Esophagus muscularis mucosa (tissue), 4 donors: ENCODE data around the gene ZNF107. TPM values are rescaled to one million over a fixed set of nuclear protein-coding genes. Genes with fewer than 3 reads are reported as not detected.
"Not testable (repeated sequence)": the region's sequence is repeated elsewhere in the genome, so short reads cannot be mapped to it uniquely, and the experiment has no call there.

Experiments
- DNase-seq: peaks from one replicate; pipeline ENCODE4 v3.0.0-alpha.2; 2017; ENCODE audit errors: extremely low spot score
- H3K27ac ChIP-seq, 4 donors: fragments of 200-600 bp; sonication (generic); replicated peaks in 1 of 4; 1 replicate in 3 of 4; 2 replicates in 1 of 4; pipeline ENCODE4 v1.5.1; 2016 to 2019; ENCODE audit warnings: mild to moderate bottlenecking in 1 of 4
- H3K27me3 ChIP-seq, 4 donors: fragments of 200-600 bp; sonication (generic); one replicate each; pipeline versions ENCODE4 v1.5.1 to v1.6.0; 2016 to 2019
- H3K36me3 ChIP-seq, 4 donors: fragments of 200-600 bp; sonication (generic); one replicate each; pipeline ENCODE4 v1.5.1; 2016 to 2019
- H3K4me1 ChIP-seq, 4 donors: fragments of 200-600 bp; sonication (generic); one replicate each; pipeline ENCODE4 v1.5.1; 2016 to 2019
- H3K4me3 ChIP-seq, 4 donors: fragments of 200-600 bp; sonication (generic); 1 replicate in 2 of 4; 2 replicates in 2 of 4; pipeline ENCODE4 v1.5.1; 2016 to 2019; ENCODE audit warnings: mild to moderate bottlenecking in 4 of 4, moderate library complexity in 1 of 4
- H3K9me3 ChIP-seq, 4 donors: fragments of 200-600 bp; sonication (generic); 1 replicate in 3 of 4; 2 replicates in 1 of 4; pipeline ENCODE4 v1.5.1; 2016 to 2019
- CTCF ChIP-seq, 3 experiments: fragments of 200-600 bp in 2 of 3; fragments of 450-650 bp in 1 of 3; sonication (generic) in 2 of 3; IDR thresholded peaks; one replicate each; pipeline ENCODE4 v1.5.1; 2017 to 2019; ENCODE audit warnings: antibody characterized with exemption in 3 of 3, mild to moderate bottlenecking in 2 of 3, moderate library complexity in 1 of 3
- EP300 ChIP-seq: sonication (generic); formaldehyde crosslinking; IDR thresholded peaks from one replicate; pipeline ENCODE4 v1.6.1; 2017; ENCODE audit warnings: antibody characterized with exemption
- POLR2A ChIP-seq: fragments of 450-650 bp; IDR thresholded peaks from one replicate; pipeline ENCODE4 v1.6.1; 2017; ENCODE audit warnings: antibody characterized with exemption, moderate library complexity, mild to moderate bottlenecking, low read depth
- POLR2AphosphoS5 ChIP-seq, 2 donors: sonication (generic); formaldehyde crosslinking; IDR thresholded peaks; one replicate each; pipeline ENCODE4 v1.6.1; 2017; ENCODE audit warnings: antibody characterized with exemption in 2 of 2
- WGBS: methylation state at CpG from one replicate; pipeline ENCODE4 v1.1.5; 2018; 5-methylcytosine and 5-hydroxymethylcytosine counted together
- intact Hi-C: fragments of 100-400 bp; cut with DNase I; formaldehyde crosslinking; loops from one replicate; pipeline ENCODE4 v1.15.1; 2023
- total RNA-seq, 4 donors: library from RNA; depleted of rRNA; stranded (reverse); fragments of >200 nt; gene quantifications; one replicate each; pipeline versions ENCODE4 v1.1.0 to v1.2.1, GENCODE V29; 2016

The ZNF107 gene
- total RNA-seq, 4 donors from 2014 or later, result 1.8 to 3.3 (median 2.4) TPM

- 89% methylated on average over 8 of the region's 8 CpGs for WGBS
- Histone ChIP-seq H3K4me3 (no peak overlapping the region), H3K9me3 (peaks cover 0 to 10% (median 6%) of the 10 kb centered on the region in 4 donors), H3K4me1 (no peaks in the 10 kb centered on the region), H3K27ac (no peak overlapping the region), H3K36me3 (no peaks in the 10 kb centered on the region), H3K27me3 (no peaks in the 10 kb centered on the region)
- TF ChIP-seq POLR2A, result no peak
- no peak for TF ChIP-seq POLR2AphosphoS5 (IDR thresholded peaks at IDR 0.05)
- TF ChIP-seq EP300, result no peak
- no peak for TF ChIP-seq CTCF (IDR thresholded peaks at IDR 0.05)
- no peak for DNase-seq
- intact Hi-C loops, result no loop called here
These were observed 67.8 kb downstream of the ZNF107 start for GRCh38 chr7:64733550-64734240.

- intact Hi-C loops, result no loop called here
- H3K9me3 ChIP-seq, result no peaks in the 10 kb centered on the region
- no peak for TF ChIP-seq POLR2A
- no peak for TF ChIP-seq POLR2AphosphoS5 (IDR thresholded peaks at IDR 0.05)
- TF ChIP-seq EP300, result no peak
- TF ChIP-seq CTCF (IDR thresholded peaks at IDR 0.05), result no peak
- no peaks in the 10 kb centered on the region for H3K36me3 ChIP-seq
- WGBS, result 97% methylated on average over 17 of the region's 20 CpGs
- H3K4me1 ChIP-seq, result no peaks in the 10 kb centered on the region
- H3K27ac ChIP-seq, result no peak overlapping the region
- DNase-seq, result no peak
- H3K4me3 ChIP-seq, result no peak overlapping the region
- H3K27me3 ChIP-seq, result no peaks in the 10 kb centered on the region
These were observed 70.6 kb downstream of the ZNF107 start for GRCh38 chr7:64736575-64736974.

DNA sequence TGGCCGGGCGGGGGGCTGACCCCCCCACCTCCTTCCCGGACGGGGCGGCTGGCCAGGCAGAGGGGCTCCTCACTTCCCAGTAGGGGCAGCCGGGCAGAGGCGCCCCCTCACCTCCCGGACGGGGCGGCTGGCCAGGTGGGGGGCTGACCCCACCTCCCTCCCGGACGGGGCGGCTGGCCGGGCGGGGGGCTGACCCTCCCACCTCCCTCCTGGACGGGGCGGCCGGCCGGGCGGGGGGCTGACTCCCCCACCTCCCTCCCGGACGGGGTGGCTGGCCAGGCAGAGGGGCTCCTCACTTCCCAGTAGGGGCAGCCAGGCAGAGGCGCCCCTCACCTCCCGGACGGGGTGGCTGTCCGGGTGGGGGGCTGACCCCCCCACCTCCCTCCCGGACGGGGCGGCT, 72.5 kb downstream of the ZNF107 start:
- WGBS, result no CpG with 5 or more reads among the region's 29 CpGs
- H3K4me1 ChIP-seq, H3K4me3 ChIP-seq, H3K36me3 ChIP-seq, H3K9me3 ChIP-seq, DNase-seq, H3K27ac ChIP-seq, intact Hi-C loops, H3K27me3 ChIP-seq: not testable (repeated sequence)

GRCh38 chr7:64738953-64739352, 73.0 kb downstream of the ZNF107 start:
- H3K4me3 ChIP-seq, result not testable (repeated sequence)

DNA sequence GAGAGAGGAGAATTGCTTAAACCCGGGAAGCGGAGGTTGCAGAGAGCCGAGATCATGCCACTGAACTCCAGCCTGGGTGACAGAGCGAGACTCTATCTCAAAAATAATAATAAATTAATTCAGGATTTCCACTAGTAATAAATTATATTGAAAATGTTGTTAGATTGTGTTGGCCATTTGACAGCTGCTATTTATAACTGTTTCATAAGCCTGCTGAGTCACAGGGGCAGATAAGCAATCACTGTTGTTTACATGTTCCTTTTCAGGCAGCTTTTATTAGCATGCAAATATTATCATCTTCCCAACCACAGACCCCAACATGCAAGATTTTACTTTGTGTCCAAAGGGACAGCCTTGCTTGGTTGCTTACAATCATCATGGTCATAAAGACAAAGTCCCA, 78.7 kb downstream of the ZNF107 start:
- Histone ChIP-seq H3K4me1 (no peaks in the 10 kb centered on the region), H3K27me3 (no peaks in the 10 kb centered on the region), H3K27ac (no peak overlapping the region), H3K36me3 (no peaks in the 10 kb centered on the region), H3K4me3 (no peak overlapping the region), H3K9me3 (no peaks in the 10 kb centered on the region)
- intact Hi-C loops, result no loop called here
- TF ChIP-seq POLR2A, result no peak
- no peak for TF ChIP-seq EP300
- TF ChIP-seq CTCF (IDR thresholded peaks at IDR 0.05), result no peak
- TF ChIP-seq POLR2AphosphoS5 (IDR thresholded peaks at IDR 0.05), result no peak
- 89% methylated on average over 4 of the region's 4 CpGs for WGBS
- DNase-seq, result no peak

More at GRCh38 chr7:64738953-64739352, 73.0 kb downstream of the ZNF107 start:
- H3K4me1 ChIP-seq, H3K27me3 ChIP-seq, H3K9me3 ChIP-seq, DNase-seq, H3K27ac ChIP-seq, intact Hi-C loops, H3K36me3 ChIP-seq: not testable (repeated sequence)
- no CpG with 5 or more reads among the region's 29 CpGs for WGBS

DNA sequence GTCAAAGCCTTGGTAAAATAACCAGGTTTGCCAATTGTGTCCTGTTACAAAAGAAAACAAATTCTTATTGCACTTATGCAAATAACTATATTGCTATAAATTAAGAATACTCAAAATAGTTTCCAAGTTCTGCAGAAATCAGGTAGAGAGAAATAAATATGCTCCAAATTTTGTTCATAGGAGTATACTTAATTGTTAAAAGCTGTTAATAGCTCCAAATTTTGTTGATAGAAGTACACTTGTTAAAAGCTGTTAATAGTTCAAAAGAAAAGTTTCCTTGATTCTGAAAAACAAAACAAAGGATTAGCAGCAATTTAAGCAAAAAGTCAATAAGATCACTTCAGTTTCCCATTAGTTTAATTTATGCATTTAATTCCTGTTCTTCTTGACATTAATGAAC, 81.9 kb downstream of the ZNF107 start:
- intact Hi-C loops, result no loop called here
- no peaks in the 10 kb centered on the region for H3K36me3 ChIP-seq
- DNase-seq, result no peak
- no peak for TF ChIP-seq EP300
- no peak for TF ChIP-seq POLR2AphosphoS5 (IDR thresholded peaks at IDR 0.05)
- no peak for TF ChIP-seq POLR2A
- no peak for TF ChIP-seq CTCF (IDR thresholded peaks at IDR 0.05)
- no peaks in the 10 kb centered on the region for H3K27me3 ChIP-seq
- H3K9me3 ChIP-seq, result no peaks in the 10 kb centered on the region
- H3K27ac ChIP-seq, result no peak overlapping the region
- H3K4me3 ChIP-seq, result no peak overlapping the region
- H3K4me1 ChIP-seq, result no peaks in the 10 kb centered on the region
